ENCODE results near the gene PARN.

GRCh38 chr16:14650629-14651028 is 20.6 kb upstream of the PARN start:
- TF ChIP-seq CTCF (conservative IDR thresholded peaks at IDR 0.05 in 1 of 2, IDR thresholded peaks at IDR 0.05 in 1 of 2; ENCODE audit: low read depth in 1 of 2, low read length in 2 of 2) (no peak), EZH2 (IDR thresholded peaks at IDR 0.05; ENCODE audit: low read length, missing control alignments) (no peak)
